AG04450 (cell line): ENCODE results near the gene HP. TPM values are rescaled to one million over a fixed set of nuclear protein-coding genes. Genes with fewer than 3 reads are reported as not detected.

Source experiments
- CTCF ChIA-PET: fragments of 300-600, 350-600 bp; formaldehyde crosslinking; extraction: SDS; loops from one replicate; lab custom pipeline; 2022; ENCODE audit warnings: antibody characterized with exemption, inconsistent platforms; lab: Charles Lee
- POLR2A ChIA-PET: fragments of 350-600 bp; formaldehyde crosslinking; extraction: SDS; loops from one replicate; lab custom pipeline; 2021; ENCODE audit warnings: antibody characterized with exemption, inconsistent platforms; lab: Yijun Ruan, JAX
- DNase-seq: peaks from one replicate; pipeline ENCODE4 v3.0.0-alpha.2; 2011; ENCODE audit warnings: low read depth, low spot score
- H3K27ac ChIP-seq: one replicate; pipeline ENCODE4 v1.5.1; 2012; ENCODE audit warnings: low read depth, low read length, control low read depth
- H3K27me3 ChIP-seq: one replicate; pipeline ENCODE4 v1.6.0; 2012; ENCODE audit warnings: low read length; ENCODE audit not compliant: control insufficient read depth, insufficient read depth
- H3K4me3 ChIP-seq: 2 replicates; pipeline ENCODE4 v1.5.1; 2011; ENCODE audit warnings: mild to moderate bottlenecking, low read depth, low read length, control low read depth
- H3K9me3 ChIP-seq: 2 replicates; pipeline ENCODE4 v1.5.1; 2012; ENCODE audit warnings: low read length; ENCODE audit not compliant: control insufficient read depth, insufficient read depth
- CTCF ChIP-seq: IDR thresholded peaks from 2 replicates; pipeline ENCODE4 v1.5.1; 2011; ENCODE audit warnings: low read depth, low read length, control low read depth, inconsistent platforms
- polyA plus RNA-seq: library from polyadenylated mRNA; depleted of rRNA; stranded (reverse); fragments of >200 nt; gene quantifications from 2 replicates; pipeline ENCODE4 v1.2.3, GENCODE V29; 2011; rRNA removed

Gene HP
- polyA plus RNA-seq, 1 experiment, result not detected

GRCh38 chr16:72107371-72107770 lies 53.1 kb downstream of the HP start:
- H3K27ac ChIP-seq, result no peak overlapping the region
- no peak for TF ChIP-seq CTCF
- no peak for DNase-seq
- ChIA-PET POLR2A (no interaction called here), CTCF (no interaction called here)
- H3K4me3 ChIP-seq, result no peak overlapping the region
- H3K27me3 ChIP-seq, result no peaks in the 10 kb centered on the region
- H3K9me3 ChIP-seq, result no peaks in the 10 kb centered on the region

- H3K9me3 ChIP-seq, result no peaks in the 10 kb centered on the region
- DNase-seq, result no peak
- H3K27ac ChIP-seq, result no peak overlapping the region
- no peak overlapping the region for H3K4me3 ChIP-seq
- no peak for TF ChIP-seq CTCF
- no peaks in the 10 kb centered on the region for H3K27me3 ChIP-seq
- ChIA-PET CTCF (no interaction called here), POLR2A (no interaction called here)
These were observed 54.2 kb downstream of the HP start for GRCh38 chr16:72108353-72109102.

GRCh38 chr16:72109300-72109699 lies 55.0 kb downstream of the HP start:
- ChIA-PET CTCF (no interaction called here), POLR2A (no interaction called here)
- DNase-seq, result no peak
- H3K4me3 ChIP-seq, result no peak overlapping the region
- H3K27ac ChIP-seq, result no peak overlapping the region
- no peak for TF ChIP-seq CTCF
- no peaks in the 10 kb centered on the region for H3K9me3 ChIP-seq
- no peaks in the 10 kb centered on the region for H3K27me3 ChIP-seq

- no peak for TF ChIP-seq CTCF
- no peak for DNase-seq
- Histone ChIP-seq H3K27ac (no peak overlapping the region), H3K27me3 (no peaks in the 10 kb centered on the region), H3K4me3 (no peak overlapping the region), H3K9me3 (no peaks in the 10 kb centered on the region)
- CTCF ChIA-PET, result no interaction called here
- POLR2A ChIA-PET, result no interaction called here
These were observed 55.7 kb downstream of the HP start for GRCh38 chr16:72109966-72110530.

Other genes starting within 250 kb of the HP start
- 85.8 and 90.6 TPM in 2 replicates for gene AP1G1, start 245.7 kb upstream of the HP start, polyA plus RNA-seq
- gene ATXN1L, start 208.5 kb upstream of the HP start, polyA plus RNA-seq, result 11.3 and 13.7 TPM in 2 replicates
- gene ZNF821, start 170.3 kb upstream of the HP start, polyA plus RNA-seq, result 6.3 and 6.5 TPM in 2 replicates
- 225 and 260 TPM in 2 replicates for gene IST1, start 159.0 kb upstream of the HP start, polyA plus RNA-seq
- not detected in 2 replicates for gene PKD1L3, start 54.1 kb upstream of the HP start, polyA plus RNA-seq
- 3.3 and 3.6 TPM in 2 replicates for gene DHODH, start 45.8 kb upstream of the HP start, polyA plus RNA-seq
- gene HPR, start 8.7 kb downstream of the HP start, polyA plus RNA-seq, result not detected in 2 replicates
- 11.3 and 21.3 TPM in 2 replicates for gene TXNL4B, start 39.1 kb downstream of the HP start, polyA plus RNA-seq
- gene DHX38, start 39.3 kb downstream of the HP start, polyA plus RNA-seq, result 26.8 and 31.1 TPM in 2 replicates
- 0.05 TPM in 1 of 2 replicates, not detected in the other for gene PMFBP1, start 117.7 kb downstream of the HP start, polyA plus RNA-seq